ENCODE results near the gene DPYSL4. TPM values are rescaled to one million over a fixed set of nuclear protein-coding genes. Genes with fewer than 3 reads are reported as not detected.

Gene DPYSL4
- total RNA-seq, 1 experiment from 2014 or later: 0.21 TPM

GRCh38 chr10:132187430-132188138 is 836 bp downstream of the DPYSL4 start:
- H3K27me3 Mint-ChIP-seq (ENCODE audit: insufficient read depth, unreplicated experiment): peaks cover 27% of the 10 kb centered on the region
- no TSS peak for BruUV-seq (replicated peaks)
- intact Hi-C loops (cut with micrococcal nuclease): no loop called here

GRCh38 chr10:132188331-132188730 is 1.6 kb downstream of the DPYSL4 start:
- no peak overlapping the region for H3K4me3 Mint-ChIP-seq (ENCODE audit: unreplicated experiment)
- no peaks in the 10 kb centered on the region for H3K36me3 Mint-ChIP-seq (ENCODE audit: insufficient read depth, unreplicated experiment)
- CTCF ChIA-PET: no interaction called here
- peaks cover 20% of the 10 kb centered on the region for H3K27me3 Mint-ChIP-seq (ENCODE audit: insufficient read depth, unreplicated experiment)
- no peaks in the 10 kb centered on the region for H3K4me1 Mint-ChIP-seq (ENCODE audit: insufficient read depth, unreplicated experiment)
- no peak for DNase-seq (ENCODE audit: unreplicated experiment)
- POLR2A ChIA-PET: no interaction called here
- H3K9me3 Mint-ChIP-seq (ENCODE audit: unreplicated experiment): no peaks in the 10 kb centered on the region
- intact Hi-C loops (cut with micrococcal nuclease): no loop called here
- TF ChIP-seq CTCF (IDR thresholded peaks at IDR 0.05; ENCODE audit: unreplicated experiment): no peak
- BruUV-seq (replicated peaks): no TSS peak
- H3K27ac Mint-ChIP-seq (ENCODE audit: low read depth, unreplicated experiment): no peak overlapping the region

More at GRCh38 chr10:132187430-132188138, 836 bp downstream of the DPYSL4 start:
- TF ChIP-seq CTCF (IDR thresholded peaks at IDR 0.05; ENCODE audit: unreplicated experiment): no peak
- DNase-seq (ENCODE audit: unreplicated experiment): no peak
- ChIA-PET POLR2A (no interaction called here), CTCF (no interaction called here)
- no peaks in the 10 kb centered on the region for H3K36me3 Mint-ChIP-seq (ENCODE audit: insufficient read depth, unreplicated experiment)
- no peak overlapping the region for H3K27ac Mint-ChIP-seq (ENCODE audit: low read depth, unreplicated experiment)
- H3K4me3 Mint-ChIP-seq (ENCODE audit: unreplicated experiment): no peak overlapping the region
- H3K9me3 Mint-ChIP-seq (ENCODE audit: unreplicated experiment): no peaks in the 10 kb centered on the region
- H3K4me1 Mint-ChIP-seq (ENCODE audit: insufficient read depth, unreplicated experiment): no peaks in the 10 kb centered on the region

- ChIA-PET POLR2A (no interaction called here), CTCF (no interaction called here)
- BruUV-seq (replicated peaks): no TSS peak
- Mint-ChIP-seq H3K27ac (ENCODE audit: low read depth, unreplicated experiment) (no peak overlapping the region), H3K4me3 (ENCODE audit: unreplicated experiment) (no peak overlapping the region), H3K27me3 (ENCODE audit: insufficient read depth, unreplicated experiment) (peaks cover 16% of the 10 kb centered on the region), H3K4me1 (ENCODE audit: insufficient read depth, unreplicated experiment) (no peaks in the 10 kb centered on the region), H3K9me3 (ENCODE audit: unreplicated experiment) (no peaks in the 10 kb centered on the region), H3K36me3 (ENCODE audit: insufficient read depth, unreplicated experiment) (no peaks in the 10 kb centered on the region)
- DNase-seq (ENCODE audit: unreplicated experiment): no peak
- no peak for TF ChIP-seq CTCF (IDR thresholded peaks at IDR 0.05; ENCODE audit: unreplicated experiment)
- intact Hi-C loops (cut with micrococcal nuclease): no loop called here
Observed at GRCh38 chr10:132189016-132189415, 2.3 kb downstream of the DPYSL4 start.

- H3K27me3 Mint-ChIP-seq (ENCODE audit: insufficient read depth, unreplicated experiment): peaks cover 16% of the 10 kb centered on the region
- no peak overlapping the region for H3K4me3 Mint-ChIP-seq (ENCODE audit: unreplicated experiment)
- TF ChIP-seq CTCF (IDR thresholded peaks at IDR 0.05; ENCODE audit: unreplicated experiment): no peak
- ChIA-PET CTCF (no interaction called here), POLR2A (no interaction called here)
- H3K27ac Mint-ChIP-seq (ENCODE audit: low read depth, unreplicated experiment): no peak overlapping the region
- no TSS peak for BruUV-seq (replicated peaks)
- H3K4me1 Mint-ChIP-seq (ENCODE audit: insufficient read depth, unreplicated experiment): no peaks in the 10 kb centered on the region
- no peaks in the 10 kb centered on the region for H3K9me3 Mint-ChIP-seq (ENCODE audit: unreplicated experiment)
- H3K36me3 Mint-ChIP-seq (ENCODE audit: insufficient read depth, unreplicated experiment): no peaks in the 10 kb centered on the region
- intact Hi-C loops (cut with micrococcal nuclease): no loop called here
- DNase-seq (ENCODE audit: unreplicated experiment): no peak
Observed at GRCh38 chr10:132189810-132190422, 3.2 kb downstream of the DPYSL4 start.

All from MCF 10A (cell line).